ENCODE measurements around the gene PERM1.
"Not testable (repeated sequence)": the region's sequence is repeated elsewhere in the genome, so short reads cannot be mapped to it uniquely, and the experiment has no call there.

GRCh38 chr1:994546-994945 is 12.7 kb upstream of the PERM1 start:
- not testable (repeated sequence) for TF ChIP-seq CTCF (conservative IDR thresholded peaks at IDR 0.05 in 1 of 2, IDR thresholded peaks at IDR 0.05 in 1 of 2; ENCODE audit: low read depth in 1 of 2, low read length in 2 of 2); EZH2 (IDR thresholded peaks at IDR 0.05; ENCODE audit: low read length, missing control alignments)
